Muscle layer of duodenum (tissue), 2 donors: ENCODE measurements around the gene TBL1XR1.
"Not testable (repeated sequence)": the region's sequence is repeated elsewhere in the genome, so short reads cannot be mapped to it uniquely, and the experiment has no call there.

Experiments
- H3K27ac ChIP-seq: one replicate; pipeline ENCODE4 v1.7.0; 2013; ENCODE audit warnings: mild to moderate bottlenecking, low read length
- H3K27me3 ChIP-seq: one replicate; pipeline ENCODE4 v1.7.0; 2013; ENCODE audit warnings: low read depth, mild to moderate bottlenecking, control low read depth, low read length
- H3K36me3 ChIP-seq, 2 donors: one replicate each; pipeline ENCODE4 v1.7.0; 2013; ENCODE audit warnings: low read length in 2 of 2, control low read depth in 1 of 2, mild to moderate bottlenecking in 1 of 2; ENCODE audit not compliant: insufficient read depth in 2 of 2, control insufficient read depth in 1 of 2
- H3K4me1 ChIP-seq, 2 donors: one replicate each; pipeline ENCODE4 v1.7.0; 2013; ENCODE audit warnings: low read length in 2 of 2, mild to moderate bottlenecking in 2 of 2, control low read depth in 1 of 2, moderate library complexity in 1 of 2; ENCODE audit not compliant: insufficient read depth in 2 of 2, control insufficient read depth in 1 of 2
- H3K4me3 ChIP-seq, 2 donors: one replicate each; pipeline ENCODE4 v1.7.0; 2013; ENCODE audit warnings: low read length in 2 of 2, low read depth in 1 of 2, mild to moderate bottlenecking in 1 of 2
- H3K9me3 ChIP-seq, 2 donors: one replicate each; pipeline ENCODE4 v1.7.0; 2013; ENCODE audit warnings: low read length in 2 of 2, control low read depth in 1 of 2, mild to moderate bottlenecking in 1 of 2; ENCODE audit not compliant: control insufficient read depth in 1 of 2
- donor health status: healthy.

TBL1XR1 gene

DNA sequence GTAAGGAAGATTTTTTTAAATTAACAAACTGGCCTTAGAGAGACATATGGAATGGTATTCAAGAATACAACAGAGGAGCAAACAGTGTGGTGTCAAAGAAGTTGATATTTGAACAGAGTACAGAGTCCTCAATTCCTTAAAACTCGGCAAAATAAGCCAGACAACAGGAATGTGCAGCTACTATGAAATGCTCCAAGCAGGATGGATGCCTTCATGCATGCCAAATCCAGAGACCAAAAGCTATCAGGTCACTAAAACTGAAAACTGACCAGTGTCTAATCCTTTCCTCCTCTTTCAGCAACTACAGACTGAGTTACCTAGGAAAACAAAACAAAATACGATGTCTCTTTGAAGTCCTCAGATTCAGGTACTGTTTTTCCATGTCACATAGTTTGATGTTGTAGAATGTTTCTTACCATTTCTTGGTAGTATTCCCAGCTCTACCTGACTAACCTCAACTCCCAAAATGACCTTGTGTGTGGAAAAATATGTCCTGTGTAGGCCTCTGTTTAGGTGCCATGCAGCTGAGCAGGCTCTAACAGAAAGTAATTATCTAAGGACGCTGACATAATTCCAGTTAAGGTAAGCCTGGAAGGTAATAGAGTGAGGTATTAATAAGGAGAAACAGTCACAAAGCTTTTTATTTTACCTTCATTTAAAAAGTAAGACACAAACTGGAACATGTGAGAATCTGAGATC lies 46.9 kb downstream of the TBL1XR1 start:
- no peaks in the 10 kb centered on the region for H3K27me3 ChIP-seq
- no peaks in the 10 kb centered on the region for H3K9me3 ChIP-seq
- peaks cover 19 to 46% of the 10 kb centered on the region in 2 donors for H3K4me1 ChIP-seq
- H3K27ac ChIP-seq = peak overlapping the region; percentile 35
- peak overlapping the region in 1 of 2 donors; percentile 8 for H3K4me3 ChIP-seq
- no peaks in the 10 kb centered on the region for H3K36me3 ChIP-seq

DNA sequence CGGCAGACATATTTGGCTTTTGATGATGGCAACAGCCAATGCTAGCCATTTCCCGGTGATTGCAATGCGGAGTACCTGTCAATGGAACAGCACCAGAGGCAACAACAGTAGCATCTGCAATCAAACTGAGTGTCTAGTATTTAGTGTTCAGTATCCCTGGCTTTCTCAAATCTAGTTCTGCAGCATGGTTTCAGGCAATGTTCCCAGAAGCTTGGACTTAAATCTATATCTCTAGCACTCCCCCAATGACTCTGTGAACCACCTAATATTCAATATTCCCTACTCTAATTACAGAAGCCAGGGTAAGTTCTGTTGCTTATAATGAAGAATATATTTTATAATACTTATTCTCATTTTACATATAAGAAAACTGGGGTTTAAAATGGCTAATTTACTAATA lies 48.2 kb downstream of the TBL1XR1 start:
- H3K9me3 ChIP-seq = no peaks in the 10 kb centered on the region
- peaks cover 19 to 50% of the 10 kb centered on the region in 2 donors for H3K4me1 ChIP-seq
- no peaks in the 10 kb centered on the region for H3K27me3 ChIP-seq
- H3K27ac ChIP-seq = no peak overlapping the region
- no peaks in the 10 kb centered on the region for H3K36me3 ChIP-seq
- H3K4me3 ChIP-seq = no peak overlapping the region

DNA sequence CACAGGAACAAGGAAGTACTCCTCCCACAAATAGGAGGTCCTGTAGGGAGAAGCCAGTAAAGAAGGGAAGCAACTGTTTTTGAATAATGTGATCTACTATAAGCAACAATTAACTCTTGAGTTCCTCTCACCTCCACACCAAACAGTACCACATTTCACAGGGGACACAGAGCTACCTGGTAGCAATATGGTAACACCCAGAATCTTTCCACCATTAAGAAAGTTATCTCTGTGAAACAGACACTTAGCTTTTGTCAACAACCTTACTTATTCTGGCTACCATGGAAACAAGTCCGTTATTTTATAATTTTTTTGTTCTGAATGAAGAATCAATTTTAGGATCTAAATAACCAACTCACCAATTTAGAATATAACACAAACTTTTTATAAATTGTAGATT lies 49.5 kb downstream of the TBL1XR1 start:
- Histone ChIP-seq H3K36me3 (no peaks in the 10 kb centered on the region), H3K27ac (no peak overlapping the region), H3K4me1 (peaks cover 19 to 50% of the 10 kb centered on the region in 2 donors), H3K9me3 (no peaks in the 10 kb centered on the region), H3K27me3 (no peaks in the 10 kb centered on the region), H3K4me3 (no peak overlapping the region)

- Histone ChIP-seq H3K27me3 (no peaks in the 10 kb centered on the region), H3K4me1 (peaks cover 25 to 56% of the 10 kb centered on the region in 2 donors), H3K27ac (no peak overlapping the region), H3K36me3 (no peaks in the 10 kb centered on the region), H3K4me3 (no peak overlapping the region), H3K9me3 (no peaks in the 10 kb centered on the region)
These were observed 50.6 kb downstream of the TBL1XR1 start for GRCh38 chr3:177146646-177147045.

DNA sequence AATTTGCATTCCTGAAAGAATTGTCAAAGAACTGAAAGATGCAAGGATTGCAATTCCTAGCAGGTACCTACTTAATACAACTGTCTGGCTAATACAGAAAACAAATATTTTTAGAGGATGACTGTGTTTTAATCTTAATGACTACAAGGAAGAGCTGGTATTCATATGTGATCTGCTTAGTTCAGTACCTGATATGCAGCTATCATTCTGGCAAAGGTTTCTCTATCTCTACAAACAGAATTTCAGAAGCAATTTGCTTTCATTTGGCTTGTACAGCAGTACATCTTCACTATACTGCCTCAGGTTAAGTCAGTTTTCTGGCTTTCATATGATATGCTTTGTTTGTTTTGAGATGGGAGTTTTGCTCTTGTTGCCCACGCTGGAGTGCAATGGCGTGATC lies 51.3 kb downstream of the TBL1XR1 start:
- H3K36me3 ChIP-seq = no peaks in the 10 kb centered on the region
- no peaks in the 10 kb centered on the region for H3K9me3 ChIP-seq
- H3K27me3 ChIP-seq = no peaks in the 10 kb centered on the region
- no peak overlapping the region for H3K4me3 ChIP-seq
- peaks cover 29 to 53% of the 10 kb centered on the region in 2 donors for H3K4me1 ChIP-seq
- no peak overlapping the region for H3K27ac ChIP-seq

- Histone ChIP-seq H3K27ac (no peak overlapping the region), H3K4me3 (no peak overlapping the region), H3K36me3 (no peaks in the 10 kb centered on the region), H3K4me1 (peaks cover 27 to 52% of the 10 kb centered on the region in 2 donors), H3K9me3 (no peaks in the 10 kb centered on the region), H3K27me3 (no peaks in the 10 kb centered on the region)
These were observed 51.9 kb downstream of the TBL1XR1 start for GRCh38 chr3:177145381-177145780.

DNA sequence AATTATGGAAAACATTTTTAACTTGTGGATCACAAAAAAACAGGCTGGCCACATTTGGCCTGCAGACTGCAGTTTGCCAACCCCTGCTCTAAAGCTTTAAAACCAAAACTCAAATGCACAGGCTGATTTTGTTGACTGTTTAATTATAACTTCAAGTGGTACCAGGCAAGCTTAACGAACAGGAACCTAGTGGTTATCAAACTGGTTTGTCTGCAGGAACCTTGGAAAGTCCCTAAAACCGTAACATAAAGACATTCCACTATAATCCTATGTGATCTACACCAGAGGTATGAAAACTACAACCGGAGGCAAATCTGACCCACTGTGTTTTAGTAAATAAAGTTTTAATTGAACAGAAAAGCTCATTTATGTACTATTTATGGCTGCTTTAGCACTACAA lies 52.4 kb downstream of the TBL1XR1 start:
- H3K4me1 ChIP-seq = peaks cover 23 to 47% of the 10 kb centered on the region in 2 donors
- no peak overlapping the region for H3K4me3 ChIP-seq
- H3K27ac ChIP-seq = no peak overlapping the region
- no peaks in the 10 kb centered on the region for H3K36me3 ChIP-seq
- peaks cover 0 to 2% of the 10 kb centered on the region in 2 donors for H3K9me3 ChIP-seq
- H3K27me3 ChIP-seq = no peaks in the 10 kb centered on the region

- peaks cover 14 to 36% of the 10 kb centered on the region in 2 donors for H3K4me1 ChIP-seq
- H3K27me3 ChIP-seq = no peaks in the 10 kb centered on the region
- H3K9me3 ChIP-seq = peaks cover 0 to 2% of the 10 kb centered on the region in 2 donors
- no peaks in the 10 kb centered on the region for H3K36me3 ChIP-seq
- H3K27ac ChIP-seq = no peak overlapping the region
- no peak overlapping the region for H3K4me3 ChIP-seq
These were observed 55.2 kb downstream of the TBL1XR1 start for GRCh38 chr3:177141899-177142646.

DNA sequence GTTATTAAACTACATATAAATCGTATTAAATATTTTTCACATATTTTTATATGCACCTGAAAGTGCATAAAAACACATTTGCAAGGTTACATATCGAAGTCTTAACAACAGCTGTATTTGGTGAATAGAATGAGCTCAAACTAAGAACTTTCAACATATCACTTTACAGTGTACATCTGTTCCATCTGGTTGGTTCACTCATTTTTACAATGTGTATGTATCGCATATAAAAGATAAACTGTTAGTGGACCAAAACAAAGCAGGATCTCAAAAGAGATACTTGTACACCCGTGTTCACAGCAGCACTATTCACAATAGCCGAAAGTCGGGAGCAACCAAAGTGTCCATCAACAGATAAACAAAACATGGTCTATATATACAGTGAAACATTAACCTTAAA lies 55.8 kb downstream of the TBL1XR1 start:
- H3K36me3 ChIP-seq = no peaks in the 10 kb centered on the region
- H3K27me3 ChIP-seq = no peaks in the 10 kb centered on the region
- H3K4me3 ChIP-seq = no peak overlapping the region
- no peak overlapping the region for H3K27ac ChIP-seq
- H3K4me1 ChIP-seq = peaks cover 14 to 30% of the 10 kb centered on the region in 2 donors
- peaks cover 0 to 2% of the 10 kb centered on the region in 2 donors for H3K9me3 ChIP-seq

GRCh38 chr3:177139220-177139619 lies 58.1 kb downstream of the TBL1XR1 start:
- not testable (repeated sequence) for H3K9me3 ChIP-seq, H3K4me3 ChIP-seq, H3K36me3 ChIP-seq, H3K27me3 ChIP-seq, H3K27ac ChIP-seq
- peaks cover 10 to 18% of the 10 kb centered on the region in 2 donors for H3K4me1 ChIP-seq

GRCh38 chr3:177137774-177138705 lies 59.2 kb downstream of the TBL1XR1 start:
- Histone ChIP-seq H3K27ac (no peak overlapping the region), H3K4me1 (peaks cover 10 to 20% of the 10 kb centered on the region in 2 donors), H3K9me3 (peaks cover 0 to 2% of the 10 kb centered on the region in 2 donors), H3K36me3 (no peaks in the 10 kb centered on the region), H3K27me3 (no peaks in the 10 kb centered on the region), H3K4me3 (no peak overlapping the region)
